Measurements from ENCODE around the gene RARA.

DNA sequence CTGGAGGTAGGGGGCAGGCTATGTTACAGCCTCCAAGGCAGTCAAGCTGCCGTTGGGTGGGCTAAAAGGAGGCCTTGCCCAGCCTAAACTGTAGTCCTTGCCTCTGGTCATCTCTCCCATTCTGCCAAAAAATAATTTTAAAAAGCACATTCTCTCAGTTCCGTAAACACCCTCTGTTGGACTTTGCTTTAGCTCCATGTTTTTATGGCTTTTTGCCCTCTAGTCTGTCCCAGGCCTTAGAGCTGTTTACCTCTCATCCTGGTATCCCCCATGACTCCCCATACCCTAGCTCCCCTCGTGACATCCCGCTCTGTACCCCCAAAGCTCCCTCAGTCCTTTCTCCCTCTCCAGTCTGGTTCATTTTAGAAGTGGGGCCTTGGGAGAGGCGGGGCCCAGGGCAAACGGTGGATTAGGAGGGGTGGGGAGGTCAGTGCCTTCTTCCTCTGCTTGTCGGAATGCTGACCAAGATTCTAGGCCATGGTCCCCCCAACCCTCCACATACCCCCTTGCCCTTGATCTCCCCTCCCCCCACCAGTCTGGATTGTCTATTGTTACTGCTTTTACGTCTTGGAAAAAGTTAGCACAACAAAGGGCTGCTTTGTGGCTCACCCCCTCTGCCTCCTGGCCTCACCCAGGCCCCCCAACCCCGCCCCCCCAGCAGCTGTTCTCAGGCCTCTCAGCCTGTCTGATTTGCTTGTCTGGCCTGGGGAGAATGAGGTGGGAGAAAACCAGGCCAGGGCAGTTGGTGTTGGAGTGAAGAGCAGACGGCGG lies 37.2 kb downstream of the RARA start:
- no peak for TF ChIP-seq POLR2AphosphoS5 (IDR thresholded peaks at IDR 0.05; ENCODE audit: low read depth, low read length)
- TF ChIP-seq TAF1 (IDR thresholded peaks at IDR 0.05; ENCODE audit: borderline replicate concordance, low read depth, low read length), result no peak
